IMR-90 (cell line): ENCODE results near the gene ABCA2.

Experiments
- BHLHE40 ChIP-seq: fragments of 150-350 bp; IDR thresholded peaks from 2 replicates; pipeline ENCODE4 v1.6.1; 2016; ENCODE audit warnings: mild to moderate bottlenecking, low read depth, low read length
- FOS ChIP-seq: fragments of 150-350 bp; IDR thresholded peaks from 2 replicates; pipeline ENCODE4 v1.6.1; 2016; ENCODE audit warnings: low read depth, low read length
- MXI1 ChIP-seq: IDR thresholded peaks from 2 replicates; pipeline ENCODE4 v1.6.1; 2012; ENCODE audit warnings: low read depth, mild to moderate bottlenecking, low read length, moderate library complexity, borderline replicate concordance
- POLR2A ChIP-seq: IDR thresholded peaks from 2 replicates; pipeline ENCODE4 v1.6.1; 2012; ENCODE audit warnings: mild to moderate bottlenecking, low read depth, low read length
- RAD21 ChIP-seq: IDR thresholded peaks from 2 replicates; pipeline ENCODE4 v1.6.1; 2012; ENCODE audit warnings: low read length, improper control_type of control experiment
- RCOR1 ChIP-seq: IDR thresholded peaks from 2 replicates; pipeline ENCODE4 v1.6.1; 2012; ENCODE audit warnings: mild to moderate bottlenecking, low read length, improper control_type of control experiment; ENCODE audit not compliant: insufficient replicate concordance
- RFX5 ChIP-seq: IDR thresholded peaks from 2 replicates; pipeline ENCODE4 v1.8.0; 2012; ENCODE audit warnings: low read depth, mild to moderate bottlenecking, low read length, moderate library complexity
- SMC3 ChIP-seq: fragments of 150-350 bp; IDR thresholded peaks from 2 replicates; pipeline ENCODE4 v1.6.1; 2016; ENCODE audit warnings: low read depth, mild to moderate bottlenecking, antibody characterized with exemption, low read length, moderate library complexity
- TF ChIP-seq, protein P1 (sequence below): conservative IDR thresholded peaks from 2 replicates; pipeline ENCODE4 v1.5.1; 2012; ENCODE audit warnings: mild to moderate bottlenecking, low read depth, low read length, improper control_type of control experiment
- TF ChIP-seq, protein P2 (sequence below): fragments of 150-350 bp; IDR thresholded peaks from 2 replicates; pipeline ENCODE4 v1.6.1; 2017; ENCODE audit warnings: mild to moderate bottlenecking, antibody characterized with exemption, low read length, low read depth

- no peak for TF ChIP-seq MXI1
- no peak for TF ChIP-seq FOS
- TF ChIP-seq, protein P1, sequence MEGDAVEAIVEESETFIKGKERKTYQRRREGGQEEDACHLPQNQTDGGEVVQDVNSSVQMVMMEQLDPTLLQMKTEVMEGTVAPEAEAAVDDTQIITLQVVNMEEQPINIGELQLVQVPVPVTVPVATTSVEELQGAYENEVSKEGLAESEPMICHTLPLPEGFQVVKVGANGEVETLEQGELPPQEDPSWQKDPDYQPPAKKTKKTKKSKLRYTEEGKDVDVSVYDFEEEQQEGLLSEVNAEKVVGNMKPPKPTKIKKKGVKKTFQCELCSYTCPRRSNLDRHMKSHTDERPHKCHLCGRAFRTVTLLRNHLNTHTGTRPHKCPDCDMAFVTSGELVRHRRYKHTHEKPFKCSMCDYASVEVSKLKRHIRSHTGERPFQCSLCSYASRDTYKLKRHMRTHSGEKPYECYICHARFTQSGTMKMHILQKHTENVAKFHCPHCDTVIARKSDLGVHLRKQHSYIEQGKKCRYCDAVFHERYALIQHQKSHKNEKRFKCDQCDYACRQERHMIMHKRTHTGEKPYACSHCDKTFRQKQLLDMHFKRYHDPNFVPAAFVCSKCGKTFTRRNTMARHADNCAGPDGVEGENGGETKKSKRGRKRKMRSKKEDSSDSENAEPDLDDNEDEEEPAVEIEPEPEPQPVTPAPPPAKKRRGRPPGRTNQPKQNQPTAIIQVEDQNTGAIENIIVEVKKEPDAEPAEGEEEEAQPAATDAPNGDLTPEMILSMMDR = no peak
- TF ChIP-seq RCOR1 = no peak
- TF ChIP-seq POLR2A = no peak
- TF ChIP-seq RFX5 = no peak
- no peak for TF ChIP-seq RAD21
- TF ChIP-seq, protein P2, sequence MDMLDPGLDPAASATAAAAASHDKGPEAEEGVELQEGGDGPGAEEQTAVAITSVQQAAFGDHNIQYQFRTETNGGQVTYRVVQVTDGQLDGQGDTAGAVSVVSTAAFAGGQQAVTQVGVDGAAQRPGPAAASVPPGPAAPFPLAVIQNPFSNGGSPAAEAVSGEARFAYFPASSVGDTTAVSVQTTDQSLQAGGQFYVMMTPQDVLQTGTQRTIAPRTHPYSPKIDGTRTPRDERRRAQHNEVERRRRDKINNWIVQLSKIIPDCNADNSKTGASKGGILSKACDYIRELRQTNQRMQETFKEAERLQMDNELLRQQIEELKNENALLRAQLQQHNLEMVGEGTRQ = no peak
- no peak for TF ChIP-seq SMC3
- no peak for TF ChIP-seq BHLHE40
These were observed 13.1 kb upstream of the ABCA2 start for GRCh38 chr9:137041124-137041523.
